GM12892 (cell line): ENCODE data around the gene UBN2.

Experiments used
- POLR2A ChIP-seq: IDR thresholded peaks from 2 replicates; pipeline ENCODE4 v1.6.1; 2011; ENCODE audit warnings: low read depth, low read length, control low read depth
- TAF1 ChIP-seq: IDR thresholded peaks from 2 replicates; pipeline ENCODE4 v1.6.1; 2011; ENCODE audit warnings: low read depth, mild to moderate bottlenecking, control low read depth, low read length, borderline replicate concordance

DNA sequence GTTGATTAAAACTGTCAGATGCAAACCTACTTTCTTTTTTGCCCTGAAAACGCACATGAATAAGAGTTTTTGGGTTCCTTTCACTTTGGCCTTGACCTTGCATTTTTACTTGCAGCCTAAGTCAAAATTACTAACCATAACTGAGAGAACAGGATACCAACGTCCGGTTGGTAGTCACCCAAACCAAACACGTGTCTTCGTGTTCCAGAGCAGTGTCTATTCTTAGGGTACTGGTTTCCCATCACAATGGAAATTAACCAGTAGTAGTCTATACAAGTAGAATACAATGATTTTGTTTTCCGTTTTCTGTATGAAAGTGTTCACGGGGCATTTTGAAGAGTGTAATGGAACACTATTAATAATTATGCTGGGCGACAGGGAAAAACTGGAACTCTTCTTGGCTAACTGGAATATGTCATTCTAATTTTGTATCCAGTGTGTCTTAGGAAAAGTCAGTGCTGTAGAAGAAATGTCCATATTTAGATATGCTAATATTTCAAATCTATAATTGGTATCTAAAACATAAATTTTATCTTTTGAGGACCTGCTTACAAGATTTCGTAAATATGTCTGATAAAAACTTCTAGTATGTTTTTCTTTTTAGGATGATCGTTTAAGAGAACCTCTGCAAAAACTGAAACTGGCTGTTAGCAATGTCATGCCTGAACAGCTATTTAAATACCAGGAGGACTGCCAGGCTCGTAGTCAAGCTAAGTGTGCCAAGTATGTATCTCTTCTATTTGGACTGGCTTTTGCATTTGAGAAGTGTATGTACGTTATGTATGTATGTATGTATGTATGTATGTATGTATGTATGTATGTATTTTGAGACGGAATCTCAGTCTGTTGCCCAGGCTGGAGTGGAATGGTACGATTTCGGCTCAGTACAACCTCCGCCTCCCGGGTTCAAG is 40.9 kb downstream of the UBN2 start:
- TF ChIP-seq TAF1, result no peak
- no peak for TF ChIP-seq POLR2A
